ENCODE data around the gene FOXF1. TPM values are rescaled to one million over a fixed set of nuclear protein-coding genes. Genes with fewer than 3 reads are reported as not detected.
A peak's percentile ranks its signal among the peaks of the same experiment; 100 is the strongest.

FOXF1 gene
- total RNA-seq, 1 donor from 2014 or later = 46.4 TPM

DNA sequence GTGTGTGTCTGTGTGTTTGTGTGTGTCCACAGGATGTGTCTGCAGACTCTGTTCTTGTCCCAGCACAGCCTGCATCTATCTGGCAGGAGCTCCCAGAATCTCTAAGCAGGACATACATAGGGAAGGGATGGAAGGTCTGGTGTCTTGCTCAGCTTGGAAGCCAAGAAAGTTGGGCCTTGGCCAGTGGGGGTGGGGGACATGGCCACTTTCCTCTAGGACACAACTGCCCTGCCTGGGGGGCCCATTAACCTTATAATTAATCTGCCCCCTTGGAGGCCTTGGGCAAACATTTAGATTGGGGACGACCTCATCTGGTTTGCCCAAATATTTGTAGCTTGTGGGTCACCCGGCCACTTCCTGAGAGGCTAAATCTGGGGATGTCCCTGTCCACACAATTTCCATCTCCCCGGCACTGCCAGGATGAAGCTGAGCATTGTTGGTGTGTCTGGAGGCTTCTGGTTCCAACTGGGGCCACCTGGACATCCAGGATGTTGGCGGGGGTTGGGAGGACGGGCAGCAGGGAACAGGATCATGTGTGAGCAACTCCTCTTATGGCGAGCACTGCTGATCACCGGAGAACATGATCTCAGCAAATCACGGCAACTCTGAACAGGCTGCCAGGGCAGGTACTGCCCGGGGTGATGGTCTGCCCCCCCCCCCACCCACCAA, 17.2 kb upstream of the FOXF1 start:
- no peak for TF ChIP-seq CTCF (IDR thresholded peaks at IDR 0.05)
- no peak overlapping the region for H3K27ac ChIP-seq
- no peaks in the 10 kb centered on the region for H3K9me3 ChIP-seq
- H3K4me1 ChIP-seq = no peaks in the 10 kb centered on the region
- no peak overlapping the region for H3K4me3 ChIP-seq
- intact Hi-C loops (cut with DNase I) = no loop called here
- ATAC-seq (peak; percentile 30), DNase-seq (no peak)
- H3K27me3 ChIP-seq = peaks cover 74% of the 10 kb centered on the region
- H3K36me3 ChIP-seq = no peaks in the 10 kb centered on the region

DNA sequence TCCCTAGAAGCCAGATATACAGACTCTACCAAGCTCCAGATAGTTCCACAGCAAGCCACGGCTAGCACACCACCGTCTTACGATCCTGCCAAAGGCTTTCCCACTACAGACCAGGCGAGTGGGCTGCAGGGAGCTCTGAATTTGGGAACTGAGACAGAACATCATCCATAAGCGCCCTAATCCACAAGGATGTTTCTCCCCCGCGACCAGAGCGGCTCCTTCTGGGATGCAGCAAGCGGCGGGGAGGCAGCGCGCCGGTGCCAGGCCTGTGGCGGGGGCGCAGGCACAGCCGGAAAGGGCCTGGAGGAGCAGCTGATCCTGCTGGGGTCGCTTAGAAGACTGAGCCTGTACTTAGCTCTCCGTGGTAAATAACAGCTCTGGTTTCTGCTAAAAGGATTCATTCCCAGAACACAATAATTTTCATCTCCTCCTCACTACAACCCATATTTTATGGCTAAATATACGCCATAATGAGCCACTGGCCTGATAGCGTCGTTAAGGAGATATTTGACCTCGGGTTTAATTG, 16.2 kb upstream of the FOXF1 start:
- H3K36me3 ChIP-seq = no peaks in the 10 kb centered on the region
- intact Hi-C loops (cut with DNase I) = no loop called here
- peak overlapping the region; percentile 47 for H3K27ac ChIP-seq
- no peak for TF ChIP-seq CTCF (IDR thresholded peaks at IDR 0.05)
- H3K4me3 ChIP-seq = peak overlapping the region; percentile 33
- peaks cover 83% of the 10 kb centered on the region for H3K27me3 ChIP-seq
- DNase-seq = no peak
- no peaks in the 10 kb centered on the region for H3K4me1 ChIP-seq
- no peak for ATAC-seq
- no peaks in the 10 kb centered on the region for H3K9me3 ChIP-seq

DNA sequence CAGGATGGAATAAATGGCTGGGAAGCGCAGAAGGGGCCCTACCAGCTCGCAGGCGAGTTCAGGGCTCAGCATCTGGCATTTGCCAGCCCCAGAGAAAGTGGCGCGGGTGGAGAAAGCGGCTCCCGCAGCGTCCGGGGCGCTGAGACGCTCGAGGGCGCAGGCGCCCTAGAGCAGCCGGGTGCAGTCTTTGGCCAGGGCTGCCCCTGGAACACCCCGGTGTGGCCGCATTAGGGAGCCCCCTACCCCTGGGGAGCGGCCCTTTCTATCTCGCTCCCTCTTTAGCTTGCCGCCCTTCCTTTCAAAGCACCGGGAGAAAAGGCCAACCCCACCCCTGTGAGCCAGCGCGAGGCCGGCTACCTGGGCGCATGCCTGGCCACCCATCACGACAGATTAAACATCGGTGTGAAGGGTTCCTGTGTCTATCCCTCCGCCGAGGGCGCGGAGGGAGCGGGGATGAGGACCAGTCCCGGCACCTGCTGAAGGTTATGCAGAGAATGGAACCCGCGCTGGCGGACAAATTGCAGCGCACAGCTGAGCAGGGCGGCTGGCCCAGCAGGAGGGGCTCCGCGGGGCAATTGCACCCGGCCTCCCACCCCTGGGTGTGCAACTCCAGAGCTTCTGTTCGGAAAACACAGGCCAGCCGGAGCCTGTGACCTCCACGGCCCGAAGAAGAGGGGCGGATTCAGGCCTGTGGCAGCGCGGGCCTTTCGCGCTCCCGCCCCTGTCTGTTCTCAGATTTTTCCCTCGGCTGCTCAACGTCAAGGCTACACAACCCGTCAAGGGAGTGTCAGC, 15.6 kb upstream of the FOXF1 start:
- no peak for ATAC-seq
- Histone ChIP-seq H3K4me3 (peak overlapping the region; percentile 33), H3K36me3 (no peaks in the 10 kb centered on the region), H3K9me3 (no peaks in the 10 kb centered on the region), H3K27me3 (peaks cover 84% of the 10 kb centered on the region), H3K4me1 (no peaks in the 10 kb centered on the region), H3K27ac (peak overlapping the region; percentile 47)
- no peak for TF ChIP-seq CTCF (IDR thresholded peaks at IDR 0.05)
- DNase-seq = no peak
- intact Hi-C loops (cut with DNase I) = no loop called here

- intact Hi-C loops (cut with DNase I) = no loop called here
- ATAC-seq (no peak), DNase-seq (no peak)
- no peaks in the 10 kb centered on the region for H3K36me3 ChIP-seq
- TF ChIP-seq CTCF (IDR thresholded peaks at IDR 0.05) = no peak
- H3K27me3 ChIP-seq = peaks cover 89% of the 10 kb centered on the region
- peak overlapping the region; percentile 33 for H3K4me3 ChIP-seq
- H3K4me1 ChIP-seq = no peaks in the 10 kb centered on the region
- H3K27ac ChIP-seq = no peak overlapping the region
- H3K9me3 ChIP-seq = no peaks in the 10 kb centered on the region
Measured at GRCh38 chr16:86495357-86495701, 15.0 kb upstream of the FOXF1 start.

DNA sequence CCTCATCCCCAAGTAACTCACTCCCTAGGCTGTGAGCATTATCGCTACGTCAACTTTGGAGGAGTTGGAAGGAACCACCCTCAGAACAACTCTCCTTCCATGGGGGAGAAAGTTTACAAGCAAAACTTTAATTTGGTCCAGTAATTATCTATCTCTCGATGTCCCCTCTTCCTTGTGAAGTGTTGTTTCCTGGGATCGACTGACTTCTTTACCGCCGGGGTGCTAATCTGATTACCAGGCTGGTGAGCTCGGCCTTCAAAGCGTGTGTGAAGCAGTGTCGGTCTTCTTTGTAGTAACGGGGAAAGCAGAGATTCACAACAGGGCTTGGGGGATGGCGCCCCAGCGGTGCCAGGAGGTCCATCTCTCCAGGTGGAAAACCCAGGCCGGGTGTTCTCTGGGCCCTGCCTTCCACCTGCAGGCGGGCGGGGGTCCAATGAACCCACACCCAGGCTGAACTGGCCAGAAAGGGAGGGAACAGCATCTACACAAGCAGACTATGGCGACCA, 14.5 kb upstream of the FOXF1 start:
- no peak for ATAC-seq
- Histone ChIP-seq H3K36me3 (no peaks in the 10 kb centered on the region), H3K4me3 (peak overlapping the region; percentile 33), H3K9me3 (no peaks in the 10 kb centered on the region), H3K27ac (peak overlapping the region; percentile 45), H3K27me3 (peaks cover 92% of the 10 kb centered on the region), H3K4me1 (no peaks in the 10 kb centered on the region)
- no peak for TF ChIP-seq CTCF (IDR thresholded peaks at IDR 0.05)
- intact Hi-C loops (cut with DNase I) = no loop called here
- no peak for DNase-seq

All from upper lobe of right lung (tissue), 1 donor.